ENCODE results near the gene NTRK3.

Gene NTRK3

DNA sequence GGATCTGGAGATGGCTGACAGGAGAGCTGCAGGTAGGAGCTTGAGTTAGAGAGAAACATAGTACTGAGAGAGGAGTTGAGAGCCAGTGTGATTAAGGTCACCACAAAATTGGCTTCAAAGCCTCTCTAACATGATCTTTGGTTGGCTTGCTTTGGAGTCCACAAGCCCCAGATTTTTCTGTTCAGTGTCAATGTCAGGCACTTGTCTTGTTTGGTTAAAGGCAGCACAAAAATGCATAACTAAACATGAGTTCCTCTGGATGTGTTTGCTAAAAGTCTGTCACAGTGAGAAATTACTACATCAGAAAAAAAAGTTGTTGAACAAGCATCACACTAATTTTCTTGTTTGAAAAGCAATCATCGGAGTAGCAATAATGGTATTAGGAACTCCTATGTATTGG is 440.5 kb downstream of the NTRK3 start:
- no peak for DNase-seq (ENCODE audit: low read depth in 1 of 2, low spot score in 1 of 2)
- Histone ChIP-seq H3K27me3 (ENCODE audit: insufficient read depth, poor library complexity, severe bottlenecking) (peaks cover 2% of the 10 kb centered on the region), H3K27ac (replicated peaks) (no peak overlapping the region), H3K4me3 (replicated peaks; ENCODE audit: insufficient read depth, low read length) (no peak overlapping the region)
- TF ChIP-seq, protein P1, sequence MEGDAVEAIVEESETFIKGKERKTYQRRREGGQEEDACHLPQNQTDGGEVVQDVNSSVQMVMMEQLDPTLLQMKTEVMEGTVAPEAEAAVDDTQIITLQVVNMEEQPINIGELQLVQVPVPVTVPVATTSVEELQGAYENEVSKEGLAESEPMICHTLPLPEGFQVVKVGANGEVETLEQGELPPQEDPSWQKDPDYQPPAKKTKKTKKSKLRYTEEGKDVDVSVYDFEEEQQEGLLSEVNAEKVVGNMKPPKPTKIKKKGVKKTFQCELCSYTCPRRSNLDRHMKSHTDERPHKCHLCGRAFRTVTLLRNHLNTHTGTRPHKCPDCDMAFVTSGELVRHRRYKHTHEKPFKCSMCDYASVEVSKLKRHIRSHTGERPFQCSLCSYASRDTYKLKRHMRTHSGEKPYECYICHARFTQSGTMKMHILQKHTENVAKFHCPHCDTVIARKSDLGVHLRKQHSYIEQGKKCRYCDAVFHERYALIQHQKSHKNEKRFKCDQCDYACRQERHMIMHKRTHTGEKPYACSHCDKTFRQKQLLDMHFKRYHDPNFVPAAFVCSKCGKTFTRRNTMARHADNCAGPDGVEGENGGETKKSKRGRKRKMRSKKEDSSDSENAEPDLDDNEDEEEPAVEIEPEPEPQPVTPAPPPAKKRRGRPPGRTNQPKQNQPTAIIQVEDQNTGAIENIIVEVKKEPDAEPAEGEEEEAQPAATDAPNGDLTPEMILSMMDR (IDR thresholded peaks at IDR 0.05; ENCODE audit: insufficient read depth, low read length), result no peak
- TF ChIP-seq POLR2AphosphoS5 (IDR thresholded peaks at IDR 0.05; ENCODE audit: low read depth) (no peak), SPI1 (IDR thresholded peaks at IDR 0.05; ENCODE audit: borderline replicate concordance, low read depth) (no peak), GABPA (IDR thresholded peaks at IDR 0.05; ENCODE audit: low read depth) (no peak)
- TF ChIP-seq, protein P2, sequence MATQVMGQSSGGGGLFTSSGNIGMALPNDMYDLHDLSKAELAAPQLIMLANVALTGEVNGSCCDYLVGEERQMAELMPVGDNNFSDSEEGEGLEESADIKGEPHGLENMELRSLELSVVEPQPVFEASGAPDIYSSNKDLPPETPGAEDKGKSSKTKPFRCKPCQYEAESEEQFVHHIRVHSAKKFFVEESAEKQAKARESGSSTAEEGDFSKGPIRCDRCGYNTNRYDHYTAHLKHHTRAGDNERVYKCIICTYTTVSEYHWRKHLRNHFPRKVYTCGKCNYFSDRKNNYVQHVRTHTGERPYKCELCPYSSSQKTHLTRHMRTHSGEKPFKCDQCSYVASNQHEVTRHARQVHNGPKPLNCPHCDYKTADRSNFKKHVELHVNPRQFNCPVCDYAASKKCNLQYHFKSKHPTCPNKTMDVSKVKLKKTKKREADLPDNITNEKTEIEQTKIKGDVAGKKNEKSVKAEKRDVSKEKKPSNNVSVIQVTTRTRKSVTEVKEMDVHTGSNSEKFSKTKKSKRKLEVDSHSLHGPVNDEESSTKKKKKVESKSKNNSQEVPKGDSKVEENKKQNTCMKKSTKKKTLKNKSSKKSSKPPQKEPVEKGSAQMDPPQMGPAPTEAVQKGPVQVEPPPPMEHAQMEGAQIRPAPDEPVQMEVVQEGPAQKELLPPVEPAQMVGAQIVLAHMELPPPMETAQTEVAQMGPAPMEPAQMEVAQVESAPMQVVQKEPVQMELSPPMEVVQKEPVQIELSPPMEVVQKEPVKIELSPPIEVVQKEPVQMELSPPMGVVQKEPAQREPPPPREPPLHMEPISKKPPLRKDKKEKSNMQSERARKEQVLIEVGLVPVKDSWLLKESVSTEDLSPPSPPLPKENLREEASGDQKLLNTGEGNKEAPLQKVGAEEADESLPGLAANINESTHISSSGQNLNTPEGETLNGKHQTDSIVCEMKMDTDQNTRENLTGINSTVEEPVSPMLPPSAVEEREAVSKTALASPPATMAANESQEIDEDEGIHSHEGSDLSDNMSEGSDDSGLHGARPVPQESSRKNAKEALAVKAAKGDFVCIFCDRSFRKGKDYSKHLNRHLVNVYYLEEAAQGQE (IDR thresholded peaks at IDR 0.05; ENCODE audit: insufficient replicate concordance, low read depth), result no peak
